HL-60 (cell line): ENCODE data around the gene EVA1A.
A peak's percentile ranks its signal among the peaks of the same experiment; 100 is the strongest.

Source experiments
- DNase-seq, 2 experiments: peaks; one replicate each; pipeline ENCODE4 v3.0.0-alpha.2; 2010 to 2020; ENCODE audit warnings: low read depth in 1 of 2, low spot score in 1 of 2
- H3K27ac ChIP-seq: fragments of 250-450 bp; sonication (Bioruptor Pico); replicated peaks from 2 replicates; pipeline ENCODE4 v1.5.1; 2020; ENCODE audit warnings: mild to moderate bottlenecking, moderate library complexity
- H3K27me3 ChIP-seq: fragments of 250-450 bp; sonication (Bioruptor Pico); 2 replicates; pipeline ENCODE4 v1.5.1; 2021; ENCODE audit warnings: mild to moderate bottlenecking, moderate library complexity; ENCODE audit not compliant: insufficient read depth, poor library complexity, severe bottlenecking
- H3K4me3 ChIP-seq: replicated peaks from 2 replicates; pipeline ENCODE4 v1.5.1; 2011; ENCODE audit warnings: mild to moderate bottlenecking, control low read depth, low read length; ENCODE audit not compliant: insufficient read depth
- GABPA ChIP-seq: IDR thresholded peaks from 2 replicates; pipeline ENCODE4 v1.6.1; 2012; ENCODE audit warnings: low read depth
- POLR2AphosphoS5 ChIP-seq: IDR thresholded peaks from 2 replicates; pipeline ENCODE4 v1.6.1; 2012; ENCODE audit warnings: low read depth
- SPI1 ChIP-seq: IDR thresholded peaks from 2 replicates; pipeline ENCODE4 v1.6.1; 2012; ENCODE audit warnings: low read depth, mild to moderate bottlenecking, borderline replicate concordance
- TF ChIP-seq, protein P1 (sequence below): IDR thresholded peaks from 2 replicates; pipeline ENCODE4 v1.6.1; 2012; ENCODE audit warnings: low read depth; ENCODE audit not compliant: insufficient replicate concordance
- TF ChIP-seq, protein P2 (sequence below): IDR thresholded peaks from one replicate; pipeline ENCODE4 v1.5.1; 2011; ENCODE audit warnings: low read length, control low read depth, inconsistent platforms; ENCODE audit not compliant: insufficient read depth

EVA1A gene

DNA sequence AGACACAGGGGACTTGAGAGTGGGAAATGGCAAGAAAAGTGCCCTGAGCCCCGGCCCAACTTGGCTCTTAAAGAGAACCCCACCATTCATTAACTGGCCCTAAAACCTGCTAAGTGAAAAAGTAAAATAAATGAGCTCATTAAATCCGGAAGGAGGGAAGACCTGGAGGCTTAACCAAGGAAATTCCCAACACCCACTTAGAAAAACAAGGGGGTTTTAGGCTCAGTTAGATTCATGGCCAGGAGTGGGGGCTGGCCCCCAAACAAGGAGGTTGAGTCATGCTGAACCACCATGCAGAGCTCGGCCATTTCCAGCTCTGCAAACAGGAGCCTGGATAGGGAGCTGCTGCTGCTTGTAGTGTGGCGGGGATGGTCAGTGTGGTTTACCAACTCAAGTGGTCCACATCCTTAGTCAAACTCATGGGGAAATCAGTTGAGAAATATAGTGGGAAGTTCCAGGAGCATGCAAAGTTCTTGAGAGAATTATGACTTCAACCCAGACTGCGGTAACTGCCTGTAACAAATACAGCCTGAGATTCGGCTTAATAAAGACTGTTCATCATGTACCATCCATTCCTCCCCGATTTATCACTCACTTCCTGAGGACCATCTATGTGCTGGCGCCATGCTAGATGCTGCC lies 46.1 kb upstream of the EVA1A start:
- DNase-seq, result no peak
- Histone ChIP-seq H3K27me3 (peaks cover 5% of the 10 kb centered on the region), H3K4me3 (no peak overlapping the region), H3K27ac (no peak overlapping the region)
- TF ChIP-seq, protein P1, sequence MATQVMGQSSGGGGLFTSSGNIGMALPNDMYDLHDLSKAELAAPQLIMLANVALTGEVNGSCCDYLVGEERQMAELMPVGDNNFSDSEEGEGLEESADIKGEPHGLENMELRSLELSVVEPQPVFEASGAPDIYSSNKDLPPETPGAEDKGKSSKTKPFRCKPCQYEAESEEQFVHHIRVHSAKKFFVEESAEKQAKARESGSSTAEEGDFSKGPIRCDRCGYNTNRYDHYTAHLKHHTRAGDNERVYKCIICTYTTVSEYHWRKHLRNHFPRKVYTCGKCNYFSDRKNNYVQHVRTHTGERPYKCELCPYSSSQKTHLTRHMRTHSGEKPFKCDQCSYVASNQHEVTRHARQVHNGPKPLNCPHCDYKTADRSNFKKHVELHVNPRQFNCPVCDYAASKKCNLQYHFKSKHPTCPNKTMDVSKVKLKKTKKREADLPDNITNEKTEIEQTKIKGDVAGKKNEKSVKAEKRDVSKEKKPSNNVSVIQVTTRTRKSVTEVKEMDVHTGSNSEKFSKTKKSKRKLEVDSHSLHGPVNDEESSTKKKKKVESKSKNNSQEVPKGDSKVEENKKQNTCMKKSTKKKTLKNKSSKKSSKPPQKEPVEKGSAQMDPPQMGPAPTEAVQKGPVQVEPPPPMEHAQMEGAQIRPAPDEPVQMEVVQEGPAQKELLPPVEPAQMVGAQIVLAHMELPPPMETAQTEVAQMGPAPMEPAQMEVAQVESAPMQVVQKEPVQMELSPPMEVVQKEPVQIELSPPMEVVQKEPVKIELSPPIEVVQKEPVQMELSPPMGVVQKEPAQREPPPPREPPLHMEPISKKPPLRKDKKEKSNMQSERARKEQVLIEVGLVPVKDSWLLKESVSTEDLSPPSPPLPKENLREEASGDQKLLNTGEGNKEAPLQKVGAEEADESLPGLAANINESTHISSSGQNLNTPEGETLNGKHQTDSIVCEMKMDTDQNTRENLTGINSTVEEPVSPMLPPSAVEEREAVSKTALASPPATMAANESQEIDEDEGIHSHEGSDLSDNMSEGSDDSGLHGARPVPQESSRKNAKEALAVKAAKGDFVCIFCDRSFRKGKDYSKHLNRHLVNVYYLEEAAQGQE, result no peak
- TF ChIP-seq GABPA (no peak), POLR2AphosphoS5 (no peak), SPI1 (no peak)
- TF ChIP-seq, protein P2, sequence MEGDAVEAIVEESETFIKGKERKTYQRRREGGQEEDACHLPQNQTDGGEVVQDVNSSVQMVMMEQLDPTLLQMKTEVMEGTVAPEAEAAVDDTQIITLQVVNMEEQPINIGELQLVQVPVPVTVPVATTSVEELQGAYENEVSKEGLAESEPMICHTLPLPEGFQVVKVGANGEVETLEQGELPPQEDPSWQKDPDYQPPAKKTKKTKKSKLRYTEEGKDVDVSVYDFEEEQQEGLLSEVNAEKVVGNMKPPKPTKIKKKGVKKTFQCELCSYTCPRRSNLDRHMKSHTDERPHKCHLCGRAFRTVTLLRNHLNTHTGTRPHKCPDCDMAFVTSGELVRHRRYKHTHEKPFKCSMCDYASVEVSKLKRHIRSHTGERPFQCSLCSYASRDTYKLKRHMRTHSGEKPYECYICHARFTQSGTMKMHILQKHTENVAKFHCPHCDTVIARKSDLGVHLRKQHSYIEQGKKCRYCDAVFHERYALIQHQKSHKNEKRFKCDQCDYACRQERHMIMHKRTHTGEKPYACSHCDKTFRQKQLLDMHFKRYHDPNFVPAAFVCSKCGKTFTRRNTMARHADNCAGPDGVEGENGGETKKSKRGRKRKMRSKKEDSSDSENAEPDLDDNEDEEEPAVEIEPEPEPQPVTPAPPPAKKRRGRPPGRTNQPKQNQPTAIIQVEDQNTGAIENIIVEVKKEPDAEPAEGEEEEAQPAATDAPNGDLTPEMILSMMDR, result no peak

DNA sequence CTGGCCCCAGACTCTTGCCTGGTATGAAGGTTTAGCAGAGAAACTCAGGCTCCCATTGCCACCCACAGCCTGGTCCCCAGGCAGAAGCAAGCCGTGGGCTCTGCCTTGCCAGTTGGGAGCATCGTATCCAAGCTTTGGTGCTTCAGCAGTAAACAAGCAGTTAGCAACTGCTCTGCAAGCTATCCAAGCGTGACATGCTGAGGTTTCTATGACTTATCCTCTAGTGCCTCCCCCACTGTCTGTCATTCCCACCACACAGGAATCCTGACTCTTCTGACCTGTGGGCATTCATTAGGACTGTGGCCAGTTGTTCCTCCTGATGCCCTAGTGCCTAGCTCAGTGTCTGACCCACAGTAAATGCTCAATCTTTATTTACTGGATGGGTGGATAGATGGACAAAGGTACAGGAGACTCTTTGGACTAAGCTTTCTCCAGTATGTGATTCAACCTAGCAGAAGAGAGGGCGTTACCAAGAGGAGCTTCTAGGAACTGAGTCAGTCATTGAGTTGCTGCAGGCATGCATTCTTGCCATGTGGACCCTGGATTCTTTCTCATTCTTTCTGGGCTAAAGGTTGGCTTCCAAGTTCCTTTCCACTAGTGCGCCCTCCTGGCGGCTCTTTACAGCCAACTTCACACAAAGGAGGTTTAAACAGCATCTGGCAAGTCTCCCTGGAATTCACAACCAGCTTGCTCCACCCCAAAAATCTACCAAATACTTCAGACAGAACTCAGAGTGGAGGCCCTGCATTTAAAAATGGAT lies 45.2 kb upstream of the EVA1A start:
- no peak for DNase-seq
- TF ChIP-seq, protein P2, result no peak
- TF ChIP-seq GABPA (no peak), SPI1 (no peak), POLR2AphosphoS5 (no peak)
- TF ChIP-seq, protein P1, result no peak
- no peak overlapping the region for H3K4me3 ChIP-seq
- peaks cover 5% of the 10 kb centered on the region for H3K27me3 ChIP-seq
- no peak overlapping the region for H3K27ac ChIP-seq

DNA sequence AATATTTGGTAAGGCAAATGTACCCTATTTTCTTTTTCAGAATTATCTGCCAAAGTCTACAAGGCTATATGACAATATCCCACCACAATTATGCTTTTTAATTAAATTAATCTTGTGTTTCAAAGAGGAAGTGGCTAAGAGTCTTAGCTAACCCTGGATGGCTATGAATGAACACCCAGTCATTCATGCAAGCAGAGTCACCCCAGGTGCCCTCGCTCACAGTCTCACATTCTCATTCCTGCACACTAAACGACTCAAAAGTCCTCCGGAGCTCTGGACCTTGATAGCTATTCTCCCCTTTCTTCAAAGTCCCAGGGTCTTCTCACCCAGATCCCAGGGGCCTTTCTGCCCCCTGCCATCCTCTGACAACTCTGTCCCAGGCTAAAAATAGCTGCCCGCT lies 43.7 kb upstream of the EVA1A start:
- H3K27me3 ChIP-seq, result peaks cover 5% of the 10 kb centered on the region
- H3K4me3 ChIP-seq, result no peak overlapping the region
- no peak overlapping the region for H3K27ac ChIP-seq
- TF ChIP-seq, protein P1, result no peak
- TF ChIP-seq GABPA, result no peak
- peak; percentile 18; the same call in 1 of the 2 replicates for TF ChIP-seq SPI1
- TF ChIP-seq POLR2AphosphoS5, result no peak
- TF ChIP-seq, protein P2, result no peak
- no peak for DNase-seq
